NCI-H82 treated with DMSO at 0.1 percent for 48 hours (cell line): ENCODE measurements around the gene BCAS1.

Experiments
- DNase-seq: peaks from one replicate; lab custom pipeline; 2025; ENCODE audit not compliant: unreplicated experiment; lab: John Stamatoyannopoulos, UW

BCAS1 gene

DNA sequence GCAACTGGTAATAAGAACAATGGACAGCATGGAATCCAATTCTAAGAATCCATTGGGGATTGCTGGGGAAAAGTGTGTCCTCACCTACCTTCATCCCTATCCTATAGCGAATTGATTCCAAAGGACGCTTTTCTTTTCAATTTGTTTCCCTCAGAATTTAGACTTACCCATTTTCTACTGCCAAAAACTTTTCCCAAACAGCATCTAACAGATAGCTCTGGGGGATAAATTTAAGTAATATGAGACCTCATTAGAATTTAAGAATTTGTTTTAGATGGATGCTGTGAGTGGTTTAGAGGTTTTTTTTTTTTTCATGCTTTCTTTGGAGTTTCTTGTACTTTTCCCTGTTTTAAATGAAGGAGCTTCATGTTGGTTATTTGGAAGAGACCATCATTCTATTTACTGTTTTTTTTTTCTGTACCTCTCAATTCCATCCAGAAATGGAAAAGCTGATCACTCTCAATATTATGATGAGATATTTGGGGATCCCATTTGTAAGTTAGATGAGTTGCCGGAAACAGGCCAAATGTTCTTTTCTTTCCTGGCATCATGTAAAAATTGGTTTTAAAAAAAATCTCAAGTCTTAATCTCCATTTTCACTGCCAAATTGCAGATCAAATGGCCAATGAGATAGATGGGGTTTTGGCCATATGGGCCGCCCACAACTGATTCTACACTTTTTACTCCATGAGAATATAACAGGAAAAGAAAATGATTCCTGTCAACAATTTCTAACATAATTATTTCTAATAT, 105.7 kb downstream of the BCAS1 start:
- DNase-seq = no peak

DNA sequence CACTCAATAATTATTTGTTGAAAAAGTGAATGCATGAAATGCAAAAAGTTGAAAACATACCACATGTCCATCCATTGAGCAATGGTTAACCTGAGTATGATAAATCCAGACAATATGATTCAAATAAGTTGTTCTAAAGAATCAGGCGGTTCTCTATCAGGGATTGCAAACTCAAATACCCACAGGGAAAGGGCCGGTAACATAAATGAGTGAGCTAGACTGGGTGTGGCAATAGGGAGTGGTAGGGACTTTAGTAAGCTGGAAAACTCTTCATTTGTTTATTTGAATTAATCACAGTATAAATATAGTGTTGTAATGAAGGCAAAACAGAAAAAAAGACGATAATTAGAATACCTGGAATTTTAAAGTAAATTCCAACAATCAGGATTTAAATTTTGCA, 106.3 kb downstream of the BCAS1 start:
- no peak for DNase-seq

DNA sequence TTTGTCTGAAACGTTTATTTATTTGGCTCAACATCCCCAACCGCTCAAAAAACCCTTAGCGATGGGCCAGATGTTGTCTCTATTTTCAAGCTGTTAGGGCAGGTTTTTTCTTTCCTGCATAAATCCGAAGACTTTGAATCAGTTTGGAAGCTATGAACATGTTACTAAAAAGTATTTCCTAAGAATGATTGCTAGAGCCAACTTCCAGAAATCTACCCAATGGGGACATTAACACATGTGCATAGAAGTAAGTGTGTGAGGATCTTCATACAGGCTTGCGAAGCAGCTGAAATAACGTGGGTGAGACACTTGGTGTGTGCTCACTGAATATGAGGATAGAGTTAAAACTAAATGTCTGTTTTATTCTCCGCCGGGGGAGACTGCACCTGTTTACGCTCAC, 106.8 kb downstream of the BCAS1 start:
- DNase-seq = no peak

DNA sequence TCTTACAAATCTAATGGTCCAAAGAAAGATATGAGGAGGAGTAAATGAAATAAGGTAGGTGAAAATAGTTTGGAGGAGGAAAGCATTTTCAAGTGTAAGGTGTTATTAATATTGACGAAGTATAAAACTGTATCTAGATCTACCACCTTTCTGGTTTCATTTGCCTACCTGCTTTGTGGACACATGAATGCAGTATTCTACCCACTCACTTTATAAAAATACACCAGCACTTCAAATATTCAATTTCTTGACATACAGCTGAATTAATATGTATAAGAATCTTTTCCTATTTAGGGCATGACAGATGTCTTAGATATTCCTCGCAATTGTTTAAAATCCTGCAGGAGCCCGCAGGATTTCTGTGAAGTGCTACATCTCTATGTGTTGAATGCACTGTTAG, 108.0 kb downstream of the BCAS1 start:
- no peak for DNase-seq

DNA sequence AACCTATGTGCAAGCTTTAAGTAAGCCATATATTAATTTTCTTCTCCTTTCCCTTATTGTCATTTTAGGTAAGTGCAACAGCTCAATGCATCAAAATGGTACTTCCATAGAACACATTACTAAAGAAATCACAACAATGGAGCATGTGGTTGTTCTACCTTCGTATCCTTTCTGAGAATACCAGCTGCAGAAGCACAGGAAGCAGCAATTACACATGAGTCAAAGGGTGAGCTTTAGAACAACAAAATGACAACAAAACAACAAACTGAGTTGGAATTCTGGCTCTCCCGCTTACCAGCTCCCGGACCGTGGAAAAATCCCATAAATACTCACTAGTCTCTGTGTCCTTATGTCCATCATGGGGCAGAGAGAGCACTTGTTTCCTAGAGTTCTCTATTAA, 108.9 kb downstream of the BCAS1 start:
- no peak for DNase-seq

DNA sequence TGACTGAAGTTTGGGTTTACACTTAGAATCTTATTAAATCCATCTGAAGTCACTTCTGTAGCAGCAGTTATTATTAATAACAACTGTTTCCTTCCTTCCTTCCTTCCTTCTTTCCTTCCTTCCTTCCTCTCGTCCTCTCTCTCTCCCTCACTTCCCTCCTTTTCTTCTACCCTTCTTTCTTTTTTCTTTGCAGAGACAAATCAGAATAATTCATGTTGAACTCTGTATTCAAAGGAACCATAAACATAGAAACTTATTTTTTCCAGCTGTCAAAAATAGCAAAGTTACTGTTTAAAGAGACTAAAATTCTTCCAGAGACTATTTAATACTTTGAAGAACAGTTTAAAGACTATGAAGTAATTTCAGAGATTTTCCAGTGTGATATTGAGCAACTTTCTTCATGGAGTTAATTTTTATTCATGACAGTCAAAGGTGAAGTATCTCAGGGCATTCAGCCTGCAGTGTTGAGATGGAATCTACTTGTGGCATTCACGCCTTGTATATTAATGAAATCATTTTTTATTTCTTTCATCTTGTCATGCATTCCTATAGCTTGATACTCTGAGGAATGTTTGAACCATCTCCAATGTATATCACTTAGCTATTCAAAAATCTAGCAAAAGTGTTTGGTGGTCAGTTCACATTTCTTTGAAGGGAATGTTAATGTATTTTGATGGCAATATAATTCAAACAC, 109.7 kb downstream of the BCAS1 start:
- no peak for DNase-seq

DNA sequence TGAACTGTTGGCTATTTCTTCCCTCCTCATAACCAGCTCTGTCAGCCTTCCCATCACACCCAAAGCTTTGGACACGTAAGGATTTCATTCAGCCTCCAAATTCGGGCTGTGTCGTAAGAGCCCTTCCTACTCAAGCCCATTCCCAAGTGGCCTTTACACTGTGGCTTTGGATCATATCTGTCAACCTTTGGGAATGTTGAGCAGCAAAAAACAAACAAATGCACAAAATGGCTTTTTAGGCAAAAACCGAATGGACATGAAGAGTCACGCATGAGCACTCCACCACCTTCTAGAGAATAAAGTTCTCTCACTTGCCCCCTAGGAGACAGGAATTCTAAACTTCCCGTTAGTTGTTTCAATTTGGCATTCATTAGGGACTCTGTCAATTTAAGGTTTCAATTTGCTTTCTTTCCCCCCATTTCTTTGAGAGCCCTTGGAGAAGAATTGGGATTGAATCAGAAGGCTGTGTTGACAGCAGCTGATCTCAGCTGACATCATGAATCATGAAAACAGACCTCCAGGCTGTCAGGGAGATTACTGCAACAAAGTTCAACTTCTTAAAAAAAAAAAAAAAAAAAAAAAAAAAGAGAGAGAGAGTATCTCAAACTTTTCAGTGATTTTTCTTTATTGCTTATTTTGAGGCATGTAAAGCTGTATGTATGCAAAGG, 110.3 kb downstream of the BCAS1 start:
- no peak for DNase-seq

DNA sequence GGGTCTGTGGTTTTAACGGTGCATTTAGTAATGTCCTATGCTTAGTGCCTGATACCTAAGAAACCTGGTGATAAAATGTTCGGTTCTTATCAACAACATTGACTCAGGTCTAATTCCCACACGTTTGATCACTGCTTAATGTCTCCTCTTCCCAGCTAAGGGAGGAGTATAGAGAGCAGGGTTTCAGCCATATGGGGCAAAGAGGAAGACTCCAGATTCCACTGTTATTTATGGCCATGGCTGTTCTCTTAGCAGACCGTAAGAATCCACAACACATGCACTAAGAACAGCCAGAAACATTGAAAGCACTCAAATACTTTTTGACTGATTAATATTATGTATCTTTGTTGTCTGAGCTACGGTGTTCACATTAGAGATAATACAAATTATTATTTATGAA, 112.1 kb downstream of the BCAS1 start:
- DNase-seq = no peak

DNA sequence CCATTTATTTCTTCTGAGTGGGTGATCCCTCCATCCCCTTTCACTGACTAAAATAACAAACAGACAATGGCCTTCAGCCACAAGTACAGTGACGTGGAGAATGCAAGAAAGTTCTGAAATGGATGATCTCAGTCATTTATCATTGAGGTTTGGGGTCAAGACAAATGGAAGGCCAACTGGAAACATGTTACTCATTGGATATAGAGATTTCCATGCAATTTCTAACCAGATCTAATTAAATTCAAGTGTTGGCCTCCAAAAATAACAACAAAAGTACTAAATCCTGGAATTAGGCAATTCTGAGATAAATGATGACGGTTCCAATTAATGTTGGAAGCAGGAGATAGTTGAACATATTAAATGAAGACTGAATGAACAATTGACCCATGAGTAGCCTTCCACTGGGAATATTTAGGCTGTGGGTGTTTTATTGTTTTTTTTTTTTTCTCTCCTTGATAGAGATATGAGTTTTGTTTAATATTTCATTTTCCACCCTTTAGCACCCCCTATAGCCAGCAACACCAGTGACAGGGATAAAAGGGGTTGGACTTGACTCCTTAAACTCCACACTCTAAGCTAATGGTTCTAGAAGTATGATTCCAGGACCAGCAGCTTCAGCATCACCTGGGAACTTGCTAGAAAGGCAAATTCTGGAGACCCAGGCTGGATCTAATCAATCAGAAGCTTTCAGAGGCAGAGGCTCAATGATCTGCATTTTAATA, 112.8 kb downstream of the BCAS1 start:
- no peak for DNase-seq

DNA sequence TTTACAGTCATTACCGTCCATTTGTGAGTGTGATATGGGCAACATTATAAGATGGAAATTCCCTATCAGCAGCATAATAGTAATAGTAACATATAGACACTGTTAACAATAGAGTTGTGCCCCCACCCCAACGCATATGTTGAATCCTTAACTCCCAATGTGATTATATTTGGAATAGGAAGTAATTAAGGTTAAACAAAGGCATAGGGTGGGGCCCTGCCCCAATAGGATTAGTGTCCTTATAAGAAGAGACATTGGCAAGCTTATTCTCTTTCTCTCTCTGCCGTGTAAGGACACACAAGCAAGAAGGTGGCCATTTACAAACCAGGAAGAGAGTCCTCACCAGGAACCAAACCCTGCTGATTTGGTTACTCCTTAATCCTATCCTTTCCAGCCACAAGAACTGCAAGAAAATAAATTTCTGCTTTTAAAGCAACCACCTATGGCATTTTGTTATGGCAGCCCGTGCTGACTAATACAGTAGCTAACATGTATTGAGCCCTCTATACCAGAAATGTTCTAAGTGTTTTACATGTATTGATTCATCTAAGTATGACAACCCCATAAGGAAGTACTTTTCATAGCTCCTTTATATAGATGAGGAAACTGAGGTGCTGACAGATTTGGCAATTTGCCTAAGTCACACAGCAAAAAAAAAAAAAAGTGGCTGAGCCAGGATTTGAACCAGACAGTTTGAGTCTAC, 114.2 kb downstream of the BCAS1 start:
- DNase-seq = no peak

DNA sequence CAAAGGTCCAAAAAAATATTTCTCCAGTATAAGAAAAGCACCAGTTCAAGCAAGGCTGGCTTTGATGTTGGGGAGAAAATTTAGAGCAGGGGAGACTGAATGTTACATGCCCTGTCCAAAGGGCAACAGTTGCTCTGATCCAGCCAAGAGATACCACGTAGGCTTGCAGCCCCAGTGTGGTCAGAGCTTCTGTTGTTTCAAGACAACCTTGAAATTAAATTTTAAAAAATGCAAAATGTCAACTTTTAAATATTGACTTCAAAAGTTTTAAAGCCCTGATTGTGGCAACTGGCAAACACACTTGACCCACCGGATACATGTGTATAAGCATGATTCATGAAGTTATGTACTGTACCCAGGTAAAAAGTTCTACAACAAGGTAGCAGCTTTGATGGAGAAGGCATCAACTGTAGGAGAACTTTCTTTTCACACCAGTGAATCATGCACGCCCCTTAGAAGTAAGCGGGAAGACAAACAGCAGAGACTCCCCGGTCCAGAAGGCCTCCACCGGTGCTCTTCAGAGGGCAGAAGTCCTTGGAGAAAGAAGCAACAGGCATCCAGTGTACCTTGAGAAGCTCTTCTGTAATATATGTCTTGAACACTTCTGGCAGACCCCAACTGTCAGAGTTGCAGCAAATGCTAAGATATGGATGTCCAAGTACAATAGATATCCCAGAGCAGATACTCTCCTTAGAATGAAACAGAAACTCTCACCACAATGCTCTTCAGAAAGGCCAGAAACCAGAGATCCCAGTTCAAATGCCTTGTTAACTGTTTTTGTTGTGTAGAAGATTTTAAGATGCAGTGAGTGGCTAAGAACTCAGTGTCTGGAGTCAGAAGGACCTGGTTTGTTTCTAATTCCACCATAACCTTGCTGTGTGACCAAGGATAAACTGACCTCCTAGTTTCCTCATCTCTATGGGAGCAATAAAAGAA, 115.4 kb downstream of the BCAS1 start:
- DNase-seq = no peak

DNA sequence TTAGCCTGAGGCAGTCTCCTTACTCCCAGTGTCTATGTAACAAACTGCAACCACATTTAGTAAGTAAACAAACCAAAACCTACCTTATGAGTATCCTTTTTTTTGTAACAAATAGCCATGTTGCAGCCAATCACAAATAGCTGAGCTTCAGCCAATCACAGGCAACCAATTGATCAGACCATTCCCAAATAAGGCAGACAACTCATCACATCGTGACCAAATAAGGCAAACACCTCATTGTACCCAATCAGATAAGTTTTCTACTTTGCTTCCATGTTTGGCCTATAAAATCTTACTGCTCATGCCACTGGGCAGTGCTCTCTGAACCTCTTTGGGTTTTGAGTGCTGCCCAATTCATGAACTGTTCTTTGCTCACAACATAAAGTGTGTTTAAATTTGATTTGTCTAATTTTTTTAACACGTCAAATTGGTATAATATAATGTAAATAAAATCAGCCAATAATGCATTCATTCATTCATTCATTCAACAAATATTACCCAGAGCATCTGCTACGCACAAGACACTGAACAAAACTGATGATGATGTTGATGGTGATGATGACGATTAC, 117.8 kb downstream of the BCAS1 start:
- no peak for DNase-seq

DNA sequence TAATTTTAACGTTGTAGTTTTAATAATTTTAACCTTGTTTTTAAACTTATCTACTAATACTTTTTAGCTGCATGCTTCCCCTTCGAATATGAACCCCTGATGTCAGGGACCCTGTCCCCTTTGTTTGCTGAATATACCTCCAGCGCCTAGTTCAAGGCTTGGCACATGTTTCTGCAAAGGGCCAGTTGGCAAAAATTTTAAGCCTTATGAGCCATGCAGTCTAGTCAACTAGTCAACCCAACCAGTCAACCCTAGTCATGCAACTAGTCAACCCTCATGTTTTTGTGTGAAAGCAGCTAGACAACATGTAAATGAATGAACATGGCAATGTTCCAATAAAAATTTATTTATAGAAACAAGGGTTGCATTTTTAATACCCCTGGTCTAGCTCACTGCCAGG, 119.8 kb downstream of the BCAS1 start:
- DNase-seq = no peak

DNA sequence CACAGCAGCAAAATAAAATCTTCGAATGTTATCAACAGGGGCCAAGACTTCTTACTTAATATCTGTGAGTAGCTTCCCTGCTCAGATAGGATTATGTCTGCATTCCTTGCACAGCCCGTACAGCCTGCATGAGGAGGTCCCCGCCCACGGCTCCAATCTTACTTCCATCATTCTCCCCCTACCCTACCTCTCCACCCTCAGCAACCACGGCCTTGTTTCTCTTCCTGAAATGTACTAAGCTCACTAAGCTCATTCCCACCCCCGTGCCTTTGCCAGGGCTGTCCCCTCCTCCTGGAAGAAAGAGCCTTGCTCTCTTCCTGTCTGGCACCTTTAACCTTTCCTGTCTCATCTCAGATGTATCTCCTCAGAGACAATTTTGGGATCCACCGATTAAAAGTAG, 120.4 kb downstream of the BCAS1 start:
- no peak for DNase-seq

DNA sequence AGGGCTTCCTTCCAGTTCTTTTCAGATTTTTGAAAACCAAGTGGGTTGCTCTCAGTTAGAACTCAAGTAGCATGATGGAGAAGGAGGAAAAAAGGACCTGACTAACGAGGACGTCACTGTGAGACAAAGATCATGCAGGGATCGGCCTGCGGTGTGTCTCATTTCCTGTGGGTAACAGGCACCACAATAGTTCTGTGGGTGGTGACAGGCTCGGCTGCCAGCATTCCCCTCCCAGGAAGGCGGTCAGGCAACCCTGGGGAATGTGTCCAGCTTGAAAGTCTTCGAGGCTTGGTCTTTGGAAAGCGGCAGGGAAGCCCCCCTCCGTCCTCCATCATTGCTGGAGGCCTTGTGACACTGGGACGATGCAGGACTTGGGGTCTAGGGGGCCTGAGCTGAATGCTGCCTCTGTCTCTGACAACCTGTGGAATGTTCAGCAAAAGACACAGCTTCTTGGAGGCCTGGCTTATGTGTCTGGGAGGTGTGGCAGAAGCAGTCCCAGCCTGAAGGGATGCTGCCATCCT, 121.0 kb downstream of the BCAS1 start:
- DNase-seq = no peak

DNA sequence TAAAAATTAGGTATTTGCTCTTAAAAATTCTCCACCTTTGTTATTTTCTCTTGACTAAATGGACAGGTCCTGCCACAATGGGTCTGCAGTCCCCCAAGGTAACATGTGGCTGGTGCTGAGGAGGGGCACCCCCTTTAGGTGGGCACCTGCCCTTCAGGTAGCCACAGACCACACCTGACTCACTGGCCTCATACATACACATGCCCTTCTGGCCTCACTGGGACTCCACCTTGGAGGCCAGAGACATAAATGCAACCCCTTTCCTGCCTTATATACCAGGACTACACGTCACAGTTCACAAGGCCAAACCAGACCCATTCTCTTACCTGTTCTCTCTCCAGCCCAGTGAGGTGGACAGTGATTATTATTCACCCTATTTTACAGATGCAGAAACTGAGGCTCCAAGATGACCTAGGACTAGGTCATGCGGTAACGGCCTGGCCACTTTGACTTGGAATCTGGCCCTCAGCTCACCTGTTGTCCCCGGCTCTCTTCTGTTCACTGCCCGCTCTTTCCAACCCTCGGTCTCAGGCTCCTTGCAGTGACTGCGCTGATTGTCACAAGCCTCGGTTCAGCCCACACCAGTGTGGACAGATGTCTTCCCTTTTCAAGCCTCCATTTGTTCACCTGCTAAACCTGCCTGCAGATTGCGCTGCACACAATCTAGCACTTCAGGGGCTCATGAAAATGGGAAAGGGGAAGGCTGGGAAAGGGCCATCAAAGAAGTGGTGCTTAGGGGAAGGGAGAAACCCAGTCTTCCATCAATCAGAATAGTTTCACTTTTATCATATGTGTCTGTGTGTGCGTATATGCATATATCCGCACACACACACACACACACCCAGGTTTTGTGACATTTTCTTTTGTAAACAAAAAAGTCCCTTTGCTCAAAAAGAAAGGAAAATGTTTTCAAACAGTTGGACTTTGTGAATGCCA, 121.7 kb downstream of the BCAS1 start:
- DNase-seq = no peak

DNA sequence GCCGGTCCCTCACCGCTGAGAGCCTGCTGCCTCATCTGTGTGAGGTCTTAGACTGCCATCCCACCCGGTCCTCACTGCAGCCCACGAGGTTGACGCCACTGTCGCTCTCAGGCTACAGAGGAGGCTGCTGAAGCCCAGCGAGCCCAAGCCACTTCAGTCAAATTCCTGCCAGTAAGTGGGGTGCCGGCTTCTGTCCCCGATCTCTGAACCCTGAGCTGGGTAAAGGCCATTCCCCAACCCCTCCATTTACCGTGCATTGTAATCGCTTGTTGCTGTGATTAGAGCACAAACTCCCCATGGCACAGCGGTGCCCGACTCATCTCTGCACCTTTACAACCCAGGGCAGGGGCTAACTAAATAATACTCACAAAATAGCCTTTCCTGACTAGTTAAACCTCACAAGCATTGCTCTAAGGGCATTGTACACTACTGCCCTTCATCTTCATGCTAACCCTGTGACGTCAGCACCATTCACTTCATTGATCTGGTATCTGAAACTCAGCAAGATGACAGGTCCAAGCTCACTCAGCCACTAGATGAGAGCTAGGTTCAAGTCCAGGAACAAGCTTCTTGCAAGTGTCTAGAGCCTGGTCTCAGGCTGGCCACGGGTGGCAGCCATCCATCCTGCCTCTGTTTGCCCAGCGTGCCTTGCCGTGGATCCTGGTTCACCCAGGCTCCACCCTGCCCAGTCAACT, 122.7 kb downstream of the BCAS1 start:
- DNase-seq = no peak

DNA sequence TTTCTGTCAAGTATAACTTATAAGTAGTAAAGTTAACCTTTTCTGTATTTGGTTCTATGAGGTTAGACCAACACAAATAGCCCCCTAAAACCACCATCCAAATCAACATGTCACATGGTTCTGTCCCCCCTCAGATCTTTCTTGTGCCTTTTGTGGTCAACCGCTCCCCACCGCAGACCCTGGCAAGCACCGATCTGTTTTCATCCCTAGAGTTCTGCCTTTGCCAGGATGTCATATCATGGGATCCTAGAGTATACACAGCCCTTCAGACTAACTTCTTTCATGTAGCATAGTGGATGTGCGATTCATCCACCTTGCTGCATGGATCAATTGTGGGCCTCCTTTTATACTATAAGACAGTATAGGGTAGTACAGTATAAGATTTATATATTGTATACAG, 124.3 kb downstream of the BCAS1 start:
- DNase-seq = no peak
